Memory B cell (primary cell): ENCODE data around the gene CDH4.

ENCODE experiments used
- ATAC-seq: fragments of 150-1000 bp; cut with Tn5 transposase; 2 replicates; pipeline ENCODE4 v1.10.0; 2021; ENCODE audit warnings: low read depth, mild to moderate bottlenecking, moderate library complexity
- DNase-seq, 2 donors: peaks; one replicate each; pipeline ENCODE4 v3.0.0; 2022; ENCODE audit warnings: low spot score in 2 of 2
- H3K27ac Mint-ChIP-seq: one replicate; pipeline ENCODE4 v1.8.0; 2022; ENCODE audit warnings: mild to moderate bottlenecking, moderate library complexity, mixed read lengths
- H3K27me3 Mint-ChIP-seq: one replicate; pipeline ENCODE4 v1.8.0; 2022; ENCODE audit warnings: mixed read lengths
- H3K36me3 Mint-ChIP-seq: one replicate; pipeline ENCODE4 v1.8.0; 2022; ENCODE audit warnings: mild to moderate bottlenecking, mixed read lengths
- H3K4me1 Mint-ChIP-seq: one replicate; pipeline ENCODE4 v1.8.0; 2022; ENCODE audit warnings: mixed read lengths
- H3K4me3 Mint-ChIP-seq: one replicate; pipeline ENCODE4 v1.8.0; 2022; ENCODE audit warnings: mild to moderate bottlenecking, moderate library complexity, mixed read lengths
- H3K9me3 Mint-ChIP-seq: one replicate; pipeline ENCODE4 v1.8.0; 2022; ENCODE audit warnings: mixed read lengths

The CDH4 gene

DNA sequence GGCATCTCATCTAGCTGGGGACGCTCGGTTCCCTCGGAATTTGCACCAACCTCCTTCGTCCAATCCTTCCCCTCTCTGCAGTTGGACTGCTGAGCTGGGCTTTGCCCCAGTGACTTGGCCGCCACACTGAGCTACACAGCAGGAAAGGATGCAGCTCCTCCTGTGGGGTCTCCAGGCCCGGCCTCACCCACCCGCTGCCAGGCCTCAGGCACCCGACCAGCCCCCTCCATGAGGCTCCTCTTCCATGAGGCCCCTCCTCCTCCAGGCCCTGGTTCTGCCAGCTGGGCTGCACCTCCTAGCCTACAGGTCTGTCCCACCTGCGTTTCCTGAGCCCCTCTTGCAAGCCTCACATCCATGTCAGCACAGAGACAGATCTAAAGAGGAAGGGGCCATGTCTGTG, 443.7 kb downstream of the CDH4 start:
- no peak for DNase-seq
- no peak for ATAC-seq
- no peak overlapping the region for H3K4me3 Mint-ChIP-seq
- no peaks in the 10 kb centered on the region for H3K36me3 Mint-ChIP-seq
- H3K27ac Mint-ChIP-seq: no peak overlapping the region
- no peaks in the 10 kb centered on the region for H3K9me3 Mint-ChIP-seq
- H3K27me3 Mint-ChIP-seq: peaks cover 4% of the 10 kb centered on the region
- no peaks in the 10 kb centered on the region for H3K4me1 Mint-ChIP-seq

DNA sequence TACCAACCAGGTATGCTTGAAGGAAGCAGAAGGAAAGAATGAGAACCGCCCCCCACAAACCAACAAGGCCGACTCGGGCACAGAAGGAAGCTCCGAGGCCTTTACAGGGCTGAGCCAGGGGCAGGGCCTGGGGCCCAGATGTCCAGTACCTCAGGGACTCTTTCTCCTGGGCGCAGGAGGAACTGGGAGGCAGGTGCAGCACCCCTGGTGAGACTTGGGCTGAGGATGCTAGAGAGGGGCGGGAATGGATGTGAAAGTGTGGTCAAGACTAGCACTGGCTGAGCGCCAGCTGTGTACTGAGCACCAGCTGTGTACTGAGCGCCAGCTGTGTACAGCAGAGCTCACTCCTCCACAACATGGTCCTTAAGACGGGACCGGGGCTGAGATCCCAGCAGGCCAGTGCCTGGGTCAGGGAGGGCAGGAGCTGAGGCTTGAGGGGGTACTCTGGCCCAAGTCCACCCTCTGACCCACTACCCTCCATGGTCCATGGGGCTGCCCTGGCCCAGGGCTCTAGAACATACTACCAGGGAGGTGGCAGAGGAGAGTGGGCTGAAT, 444.2 kb downstream of the CDH4 start:
- H3K36me3 Mint-ChIP-seq: no peaks in the 10 kb centered on the region
- H3K27me3 Mint-ChIP-seq: peaks cover 4% of the 10 kb centered on the region
- DNase-seq: no peak
- no peak overlapping the region for H3K4me3 Mint-ChIP-seq
- no peaks in the 10 kb centered on the region for H3K4me1 Mint-ChIP-seq
- no peak overlapping the region for H3K27ac Mint-ChIP-seq
- ATAC-seq: no peak
- no peaks in the 10 kb centered on the region for H3K9me3 Mint-ChIP-seq

DNA sequence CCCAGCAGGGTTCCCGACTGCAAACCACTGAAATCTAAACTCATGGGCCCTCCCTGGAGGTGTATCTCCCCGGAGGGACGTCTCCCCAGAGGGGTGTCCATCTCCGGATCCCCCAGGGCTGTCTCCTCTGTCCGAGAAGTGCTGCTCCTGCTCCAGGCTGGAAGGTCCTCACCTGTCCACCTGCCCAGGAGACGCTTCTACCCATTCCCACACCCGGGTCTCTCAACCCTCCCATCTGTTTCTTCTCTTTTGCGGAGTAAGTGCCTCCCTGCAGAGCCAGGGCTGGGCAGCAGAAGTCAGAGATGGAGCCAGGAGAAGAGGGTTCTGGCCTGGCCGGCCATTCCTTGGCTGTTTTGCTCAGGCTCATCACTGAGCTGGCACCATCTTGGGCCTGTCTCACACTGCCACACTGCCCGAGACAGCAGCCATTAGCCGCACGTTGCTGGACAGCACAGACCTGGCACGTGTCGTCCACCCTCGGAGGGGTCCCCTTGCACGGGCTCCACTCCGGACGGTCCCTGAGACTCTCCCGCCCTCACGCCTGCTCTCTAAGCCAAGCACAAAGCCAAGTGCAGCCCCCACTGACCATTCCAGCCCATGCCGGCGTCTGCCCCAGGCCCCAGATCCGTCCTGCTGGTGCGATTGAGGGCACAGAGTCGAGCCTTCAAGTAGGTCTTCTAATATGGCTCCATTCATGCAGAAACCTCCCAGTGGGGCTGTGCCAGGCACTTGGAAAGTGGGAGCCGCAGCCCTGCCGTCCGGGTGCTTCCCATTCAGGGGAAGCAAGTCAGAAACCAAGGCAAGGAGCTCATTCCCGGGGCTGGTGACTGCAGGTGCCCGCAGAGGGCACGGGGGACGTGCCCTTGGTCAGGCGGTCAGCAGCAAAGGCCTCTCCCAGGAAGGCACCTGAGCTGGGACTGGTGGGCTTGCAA, 445.9 kb downstream of the CDH4 start:
- H3K4me3 Mint-ChIP-seq: no peak overlapping the region
- H3K9me3 Mint-ChIP-seq: no peaks in the 10 kb centered on the region
- DNase-seq: no peak
- H3K27me3 Mint-ChIP-seq: peaks cover 4% of the 10 kb centered on the region
- H3K36me3 Mint-ChIP-seq: no peaks in the 10 kb centered on the region
- no peak for ATAC-seq
- no peak overlapping the region for H3K27ac Mint-ChIP-seq
- no peaks in the 10 kb centered on the region for H3K4me1 Mint-ChIP-seq

DNA sequence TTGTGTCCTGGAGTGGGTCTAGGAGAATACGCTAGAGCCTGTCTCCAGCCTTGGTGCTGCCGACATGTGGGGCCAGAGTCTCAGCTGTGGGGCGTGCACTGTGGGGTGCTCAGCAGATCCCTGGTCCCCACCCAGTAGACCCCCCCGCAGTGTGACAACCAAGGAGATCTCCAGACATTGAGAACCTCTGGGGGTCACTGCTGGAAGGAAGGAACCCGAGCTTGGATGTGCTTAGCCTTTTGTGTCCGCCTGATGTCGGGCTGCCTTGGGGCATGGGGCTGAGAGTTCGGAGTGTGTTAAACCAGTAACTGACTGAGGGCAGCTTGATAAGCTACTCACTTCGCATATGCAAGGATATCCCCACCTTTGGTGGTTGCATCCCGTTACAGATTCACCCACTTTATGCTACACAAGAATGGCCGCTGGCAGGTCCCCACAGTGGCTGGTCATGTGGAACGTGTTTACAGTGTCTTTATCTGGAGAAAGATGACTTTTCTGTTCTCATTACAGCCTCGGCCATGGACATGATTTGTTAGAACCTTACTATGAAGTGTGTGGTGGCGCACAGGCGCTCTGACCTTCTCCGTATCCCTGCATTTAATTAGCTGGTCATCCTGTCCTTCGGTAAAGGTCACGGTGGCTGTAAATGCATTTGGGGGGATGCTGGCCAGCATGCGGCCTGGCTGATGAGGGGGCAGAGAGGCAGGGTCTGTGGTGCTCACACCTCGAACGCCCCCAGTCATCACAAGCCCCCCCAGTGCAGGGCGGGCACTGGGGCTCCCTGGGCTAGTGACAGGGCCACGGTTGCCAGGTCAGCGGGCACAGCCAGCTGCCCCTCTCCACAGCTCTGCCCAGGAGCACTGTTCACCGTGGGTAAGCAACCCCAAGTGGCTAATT, 446.8 kb downstream of the CDH4 start:
- Mint-ChIP-seq H3K4me3 (no peak overlapping the region), H3K9me3 (no peaks in the 10 kb centered on the region), H3K27ac (no peak overlapping the region), H3K27me3 (peaks cover 4% of the 10 kb centered on the region), H3K4me1 (no peaks in the 10 kb centered on the region), H3K36me3 (no peaks in the 10 kb centered on the region)
- no peak for ATAC-seq
- DNase-seq: no peak

DNA sequence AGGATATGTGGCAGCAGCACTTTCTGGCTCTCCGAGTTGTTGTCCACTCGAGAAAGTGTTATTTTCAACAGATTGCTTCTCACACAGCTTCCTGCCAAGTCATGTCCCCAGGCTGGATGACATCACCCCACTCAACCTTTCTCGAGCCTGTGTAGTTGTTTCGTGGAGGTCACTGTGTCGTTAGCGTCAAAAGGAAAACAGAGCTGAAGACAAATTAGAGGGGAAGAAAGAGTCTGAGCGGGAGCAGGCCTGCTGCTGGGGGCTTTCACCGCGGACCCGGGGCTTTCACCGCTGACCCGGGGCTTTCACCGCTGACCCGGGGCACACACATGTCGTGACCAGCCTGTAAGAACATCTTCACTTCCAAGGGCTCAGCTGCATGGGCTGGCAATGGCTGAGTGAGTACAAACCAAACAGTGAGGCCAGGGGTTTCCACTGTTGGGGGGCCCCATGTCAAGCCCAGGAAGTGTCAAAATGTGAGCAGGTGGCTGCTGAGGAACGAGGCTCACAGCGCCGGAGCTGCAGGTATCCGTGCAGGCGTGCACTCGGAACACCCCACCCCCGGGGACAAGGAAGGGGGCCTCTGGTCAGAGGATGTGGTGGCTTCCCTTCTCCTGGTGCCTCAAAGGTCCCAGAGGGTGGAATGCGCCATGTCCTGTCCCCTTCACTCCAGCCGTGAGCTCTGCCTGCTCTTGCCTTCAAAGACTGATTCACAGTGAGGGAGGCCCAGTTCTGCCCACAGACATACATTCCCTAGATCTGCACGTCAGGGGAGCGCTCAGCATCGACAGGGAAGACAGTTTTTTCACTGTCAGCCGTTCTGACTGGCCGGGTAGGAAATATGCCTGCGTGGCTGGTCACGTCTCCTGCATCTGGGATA, 447.7 kb downstream of the CDH4 start:
- DNase-seq (no peak), ATAC-seq (no peak)
- H3K27ac Mint-ChIP-seq: no peak overlapping the region
- H3K9me3 Mint-ChIP-seq: no peaks in the 10 kb centered on the region
- H3K4me1 Mint-ChIP-seq: no peaks in the 10 kb centered on the region
- peaks cover 4% of the 10 kb centered on the region for H3K27me3 Mint-ChIP-seq
- no peaks in the 10 kb centered on the region for H3K36me3 Mint-ChIP-seq
- no peak overlapping the region for H3K4me3 Mint-ChIP-seq

DNA sequence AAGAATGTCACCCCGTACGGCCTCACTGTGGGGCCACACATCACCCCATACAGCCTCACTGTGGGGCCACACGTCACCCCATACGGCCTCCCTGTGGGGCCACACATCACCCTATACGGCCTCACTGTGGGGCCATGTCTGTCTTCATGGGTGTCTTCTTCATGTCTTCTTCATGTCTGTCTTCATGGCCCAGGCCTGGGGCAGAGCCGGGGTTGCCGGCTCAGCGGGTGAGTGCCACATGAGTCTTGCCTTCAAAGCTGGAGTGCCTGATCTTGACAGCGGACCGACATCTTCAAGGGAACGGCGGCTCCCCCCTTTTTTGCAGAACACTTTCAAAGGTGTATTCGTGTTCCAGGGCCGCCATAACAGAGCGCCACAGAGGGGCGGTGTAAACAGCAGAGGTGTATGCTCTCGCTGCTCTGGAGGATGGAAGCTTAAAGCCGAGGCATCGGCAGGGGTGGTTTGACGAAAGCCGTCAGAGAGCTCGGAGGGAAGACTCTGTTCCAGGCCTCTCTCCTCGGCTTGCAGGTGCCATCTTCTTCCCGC, 448.6 kb downstream of the CDH4 start:
- no peak overlapping the region for H3K4me3 Mint-ChIP-seq
- H3K4me1 Mint-ChIP-seq: no peaks in the 10 kb centered on the region
- no peaks in the 10 kb centered on the region for H3K36me3 Mint-ChIP-seq
- no peak overlapping the region for H3K27ac Mint-ChIP-seq
- no peaks in the 10 kb centered on the region for H3K9me3 Mint-ChIP-seq
- ATAC-seq (no peak), DNase-seq (no peak)
- H3K27me3 Mint-ChIP-seq: peaks cover 4% of the 10 kb centered on the region

DNA sequence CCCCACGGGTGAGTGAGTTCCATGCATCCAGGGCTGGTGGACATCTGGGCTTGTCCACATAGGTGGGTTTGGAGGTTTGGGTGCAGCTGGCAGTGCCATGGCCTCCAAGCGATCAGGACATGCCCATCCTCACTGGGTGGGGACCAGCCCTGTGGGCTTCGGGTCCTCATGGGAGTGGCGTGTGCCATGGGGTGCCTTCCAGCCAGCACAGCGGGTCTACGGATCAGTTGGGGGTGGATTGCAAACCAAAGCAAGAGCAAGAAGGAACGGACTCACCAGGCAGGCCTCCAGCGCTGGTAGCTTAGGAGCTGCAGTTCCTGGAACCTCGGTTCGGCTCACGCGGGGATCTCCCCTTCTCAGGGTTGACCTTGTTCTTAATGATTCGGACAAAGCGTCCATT, 449.3 kb downstream of the CDH4 start:
- H3K27me3 Mint-ChIP-seq: peaks cover 2% of the 10 kb centered on the region
- H3K36me3 Mint-ChIP-seq: no peaks in the 10 kb centered on the region
- H3K4me1 Mint-ChIP-seq: no peaks in the 10 kb centered on the region
- ATAC-seq (no peak), DNase-seq (no peak)
- no peak overlapping the region for H3K4me3 Mint-ChIP-seq
- no peak overlapping the region for H3K27ac Mint-ChIP-seq
- H3K9me3 Mint-ChIP-seq: no peaks in the 10 kb centered on the region

DNA sequence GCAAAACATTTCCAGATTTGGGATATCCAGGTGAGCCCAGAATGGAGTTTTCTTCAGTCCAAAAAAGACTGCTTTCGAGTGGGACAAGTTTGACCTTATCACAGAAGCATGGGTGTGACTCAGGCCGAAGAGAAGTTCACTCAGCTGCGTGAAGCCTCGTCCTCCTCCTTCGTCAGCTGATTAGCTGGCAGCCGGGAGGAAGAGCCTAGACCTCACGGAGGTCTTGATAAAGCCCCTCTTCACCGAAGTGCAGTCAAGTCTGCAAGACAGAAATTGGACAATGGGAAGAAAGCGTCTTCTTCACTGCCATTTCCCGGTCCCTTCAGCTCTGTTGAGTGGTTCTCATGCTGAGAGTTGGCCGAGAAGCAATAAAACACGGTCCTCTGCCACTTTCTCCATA, 449.7 kb downstream of the CDH4 start:
- no peak for DNase-seq
- Mint-ChIP-seq H3K4me3 (no peak overlapping the region), H3K27me3 (no peaks in the 10 kb centered on the region), H3K4me1 (no peaks in the 10 kb centered on the region), H3K9me3 (no peaks in the 10 kb centered on the region), H3K36me3 (no peaks in the 10 kb centered on the region), H3K27ac (no peak overlapping the region)
- ATAC-seq: no peak

DNA sequence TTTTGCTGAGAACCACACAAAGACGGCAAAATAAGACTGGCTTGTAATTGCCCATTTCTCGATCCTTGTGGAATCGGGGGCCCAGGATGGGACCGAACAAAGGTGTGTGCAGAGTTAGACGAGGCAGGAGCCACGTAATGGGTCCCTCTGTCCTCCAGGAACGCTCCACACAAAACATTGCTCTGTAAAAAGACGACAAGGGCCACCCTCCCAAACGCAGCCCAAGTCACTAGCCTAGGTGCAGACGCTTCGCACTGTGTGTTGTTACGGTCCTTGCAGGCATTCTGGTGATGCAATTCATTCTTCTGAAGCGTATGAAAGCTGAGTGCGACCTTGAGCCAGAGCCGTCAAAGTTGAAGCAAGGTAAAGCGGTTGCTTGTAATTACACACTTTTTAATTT, 450.2 kb downstream of the CDH4 start:
- no peaks in the 10 kb centered on the region for H3K4me1 Mint-ChIP-seq
- no peaks in the 10 kb centered on the region for H3K9me3 Mint-ChIP-seq
- no peak overlapping the region for H3K27ac Mint-ChIP-seq
- no peak overlapping the region for H3K4me3 Mint-ChIP-seq
- no peaks in the 10 kb centered on the region for H3K27me3 Mint-ChIP-seq
- no peak for ATAC-seq
- no peaks in the 10 kb centered on the region for H3K36me3 Mint-ChIP-seq
- DNase-seq: no peak

DNA sequence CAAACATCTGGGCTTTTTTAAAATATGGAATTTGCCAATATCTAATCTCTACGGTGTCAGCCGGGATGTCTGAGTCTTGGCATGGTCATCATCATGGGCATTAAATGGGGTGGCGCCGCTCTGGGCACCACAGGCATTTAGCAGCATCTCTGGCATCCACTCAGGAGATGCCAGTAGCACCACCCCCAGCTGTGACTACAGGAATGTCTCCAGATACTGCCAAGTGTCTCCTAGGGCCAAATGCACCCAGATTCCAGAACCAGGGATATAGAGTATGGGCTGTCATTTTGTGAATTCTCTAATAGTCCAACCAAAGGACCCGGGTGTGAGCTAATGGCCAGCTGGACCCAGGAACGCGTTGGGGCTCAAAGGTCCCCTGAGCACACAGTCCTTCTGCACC, 452.6 kb downstream of the CDH4 start:
- Mint-ChIP-seq H3K9me3 (no peaks in the 10 kb centered on the region), H3K27ac (no peak overlapping the region), H3K4me1 (no peaks in the 10 kb centered on the region), H3K4me3 (no peak overlapping the region), H3K36me3 (no peaks in the 10 kb centered on the region), H3K27me3 (no peaks in the 10 kb centered on the region)
- DNase-seq (no peak), ATAC-seq (no peak)

DNA sequence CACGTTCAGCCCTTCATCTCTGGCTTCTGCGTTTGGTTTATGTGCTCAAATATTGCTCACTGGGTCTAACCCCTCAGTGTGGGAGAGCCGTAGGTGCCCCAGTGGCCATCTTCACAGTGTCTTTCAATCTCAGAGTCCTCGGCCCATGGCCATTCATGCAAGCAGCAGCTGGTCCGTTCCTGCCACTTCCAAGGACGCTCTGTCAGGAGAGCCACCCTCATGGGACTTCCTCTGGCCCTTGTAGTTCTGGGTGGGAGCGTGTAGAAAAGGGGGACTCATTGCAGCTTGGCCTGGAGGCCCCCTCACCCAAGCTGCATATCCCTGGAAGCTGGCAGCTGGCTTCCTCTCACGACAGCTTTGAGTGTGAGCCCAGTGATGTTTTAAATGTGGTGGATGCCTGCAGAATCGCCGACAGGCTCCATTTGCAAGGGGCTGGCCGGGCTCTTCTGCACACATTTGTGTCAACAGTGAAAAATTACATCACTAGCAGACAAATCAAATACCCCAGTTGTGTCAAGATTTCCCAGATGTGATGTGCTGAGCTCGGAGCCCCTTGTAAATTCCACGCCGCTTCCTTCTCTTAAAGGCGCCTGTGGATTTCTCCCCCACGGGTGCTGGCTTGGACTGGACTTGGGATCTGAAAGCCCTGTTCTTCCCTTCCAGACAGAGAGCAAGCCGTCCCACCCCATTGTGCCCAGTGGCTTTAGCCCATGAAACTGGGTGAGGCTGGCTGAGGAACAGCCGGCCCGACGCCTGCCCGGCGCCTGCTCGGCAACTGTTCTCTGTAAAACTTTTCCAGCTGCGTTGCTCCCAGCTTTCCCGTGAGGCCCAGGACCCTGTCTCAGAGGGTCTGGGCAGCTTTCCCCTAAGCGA, 453.6 kb downstream of the CDH4 start:
- ATAC-seq: no peak
- no peak overlapping the region for H3K27ac Mint-ChIP-seq
- no peaks in the 10 kb centered on the region for H3K4me1 Mint-ChIP-seq
- H3K9me3 Mint-ChIP-seq: no peaks in the 10 kb centered on the region
- no peaks in the 10 kb centered on the region for H3K36me3 Mint-ChIP-seq
- no peak for DNase-seq
- no peaks in the 10 kb centered on the region for H3K27me3 Mint-ChIP-seq
- H3K4me3 Mint-ChIP-seq: no peak overlapping the region

DNA sequence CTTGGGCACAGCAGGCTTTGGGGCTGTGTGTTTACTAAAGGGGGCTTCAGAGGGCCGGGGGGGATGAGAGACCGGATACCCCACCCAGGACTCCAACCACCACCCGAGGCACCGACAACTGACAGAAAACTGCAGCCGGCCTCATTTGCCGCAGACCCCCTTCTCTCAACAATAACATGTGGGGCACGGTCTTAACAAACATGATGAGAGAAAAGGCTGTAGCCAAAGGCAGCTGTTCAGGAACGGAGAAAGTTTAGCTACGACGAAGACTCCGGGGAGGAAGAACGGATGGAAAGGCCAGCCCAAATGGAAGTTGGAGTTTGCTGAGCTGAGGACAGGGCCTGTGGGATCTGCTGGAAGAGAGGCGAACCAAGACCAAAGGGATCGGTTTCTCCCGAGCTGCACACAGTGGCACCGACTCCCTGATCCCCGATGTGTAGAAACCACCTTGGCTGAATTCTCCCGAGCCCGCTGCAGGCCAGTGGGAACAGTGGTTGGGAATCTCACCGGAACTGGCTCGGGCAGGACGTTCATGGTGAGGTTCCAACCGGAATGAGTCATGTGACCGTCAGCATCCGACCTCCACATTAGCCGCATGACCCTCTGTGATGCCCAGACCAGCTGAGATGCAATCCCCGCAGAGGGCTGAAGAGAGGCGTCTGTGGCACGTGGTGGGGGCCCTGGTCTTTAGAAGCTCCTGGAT, 454.3 kb downstream of the CDH4 start:
- no peak overlapping the region for H3K27ac Mint-ChIP-seq

More for the DNA sequence above, 454.3 kb downstream of the CDH4 start:
- Mint-ChIP-seq H3K9me3 (no peaks in the 10 kb centered on the region), H3K4me1 (no peaks in the 10 kb centered on the region), H3K4me3 (no peak overlapping the region), H3K36me3 (no peaks in the 10 kb centered on the region), H3K27me3 (no peaks in the 10 kb centered on the region)
- ATAC-seq (no peak), DNase-seq (no peak)
